Putamen (tissue), 1 donor: ENCODE results near the gene PYGB.
"Not testable (repeated sequence)": the region's sequence is repeated elsewhere in the genome, so short reads cannot be mapped to it uniquely, and the experiment has no call there.

Source experiments
- DNase-seq: peaks from one replicate; pipeline ENCODE4 v3.0.0-alpha.2; 2016; ENCODE audit warnings: low spot score

Gene PYGB

GRCh38 chr20:25230166-25230831 is 17.6 kb upstream of the PYGB start:
- no peak for DNase-seq

GRCh38 chr20:25233016-25233772 is 14.7 kb upstream of the PYGB start:
- no peak for DNase-seq

GRCh38 chr20:25234009-25234849 is 13.7 kb upstream of the PYGB start:
- not testable (repeated sequence) for DNase-seq

- no peak for DNase-seq
Observed at GRCh38 chr20:25236450-25237304, 11.2 kb upstream of the PYGB start.

- peak; percentile 72 for DNase-seq
Observed at GRCh38 chr20:25237610-25238318, 10.1 kb upstream of the PYGB start.

- DNase-seq, result no peak
Observed at GRCh38 chr20:25238319-25239037, 9.4 kb upstream of the PYGB start.

- no peak for DNase-seq
Observed at GRCh38 chr20:25239387-25240370, 8.2 kb upstream of the PYGB start.

- DNase-seq, result not testable (repeated sequence)
Observed at GRCh38 chr20:25240851-25241658, 6.8 kb upstream of the PYGB start.

GRCh38 chr20:25241659-25241955 is 6.3 kb upstream of the PYGB start:
- DNase-seq, result not testable (repeated sequence)

- no peak for DNase-seq
Observed at GRCh38 chr20:25242231-25242630, 5.7 kb upstream of the PYGB start.

- DNase-seq, result no peak
Observed at GRCh38 chr20:25243416-25243979, 4.4 kb upstream of the PYGB start.

GRCh38 chr20:25244976-25245375 is 2.9 kb upstream of the PYGB start:
- DNase-seq, result no peak

GRCh38 chr20:25245461-25245860 is 2.4 kb upstream of the PYGB start:
- no peak for DNase-seq

- DNase-seq, result no peak
Observed at GRCh38 chr20:25246182-25246999, 1.5 kb upstream of the PYGB start.

GRCh38 chr20:25247000-25247517 is 826 bp upstream of the PYGB start:
- peak; percentile 63 for DNase-seq

- DNase-seq, result no peak
Observed at GRCh38 chr20:25247518-25247955, 348 bp upstream of the PYGB start.

- DNase-seq, result peak; percentile 78
Observed at GRCh38 chr20:25248786-25249172, 894 bp downstream of the PYGB start.
